IPS-18a (cell line): ENCODE measurements around the gene OTOL1.

Experiments used
- H3K27ac ChIP-seq: one replicate; pipeline ENCODE4 v1.5.1; 2013; ENCODE audit warnings: low read length
- H3K27me3 ChIP-seq: one replicate; pipeline ENCODE4 v1.6.1; 2013; ENCODE audit warnings: mild to moderate bottlenecking, low read length; ENCODE audit not compliant: control insufficient read depth, insufficient read depth
- H3K36me3 ChIP-seq: one replicate; pipeline ENCODE4 v1.6.1; 2013; ENCODE audit warnings: low read depth, low read length; ENCODE audit not compliant: control insufficient read depth
- H3K4me1 ChIP-seq: one replicate; pipeline ENCODE4 v1.6.1; 2013; ENCODE audit warnings: low read depth, low read length; ENCODE audit not compliant: control insufficient read depth
- H3K4me3 ChIP-seq: one replicate; pipeline ENCODE4 v1.5.1; 2013; ENCODE audit warnings: low read length
- H3K9ac ChIP-seq: one replicate; pipeline ENCODE4 v1.6.1; 2013; ENCODE audit warnings: mild to moderate bottlenecking, low read length, moderate library complexity
- H3K9me3 ChIP-seq: one replicate; pipeline ENCODE4 v1.6.1; 2013; ENCODE audit warnings: low read depth, low read length; ENCODE audit not compliant: control insufficient read depth

Gene OTOL1

DNA sequence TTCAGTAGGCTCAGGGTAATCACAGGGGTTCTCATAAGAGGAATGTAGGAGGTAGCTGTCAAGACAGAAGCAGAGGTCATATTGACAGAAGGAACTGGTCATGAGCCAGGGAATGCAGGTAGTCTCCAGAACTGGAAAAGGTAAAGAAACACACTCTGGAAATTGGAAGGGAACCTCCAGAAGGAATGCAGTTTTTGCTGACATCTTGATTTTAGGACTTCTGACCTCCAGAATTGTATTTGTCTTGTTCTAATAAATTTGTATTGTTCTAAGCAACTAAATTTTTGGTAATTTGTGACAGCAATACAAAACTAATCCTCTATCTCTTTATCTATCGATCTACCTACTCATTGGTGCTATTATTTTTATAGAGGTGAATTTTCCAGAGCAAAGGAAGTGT, 49.2 kb downstream of the OTOL1 start:
- Histone ChIP-seq H3K9me3 (no peaks in the 10 kb centered on the region), H3K4me3 (no peak overlapping the region), H3K4me1 (no peaks in the 10 kb centered on the region), H3K27me3 (no peaks in the 10 kb centered on the region), H3K36me3 (no peaks in the 10 kb centered on the region), H3K27ac (no peak overlapping the region), H3K9ac (no peak overlapping the region)

DNA sequence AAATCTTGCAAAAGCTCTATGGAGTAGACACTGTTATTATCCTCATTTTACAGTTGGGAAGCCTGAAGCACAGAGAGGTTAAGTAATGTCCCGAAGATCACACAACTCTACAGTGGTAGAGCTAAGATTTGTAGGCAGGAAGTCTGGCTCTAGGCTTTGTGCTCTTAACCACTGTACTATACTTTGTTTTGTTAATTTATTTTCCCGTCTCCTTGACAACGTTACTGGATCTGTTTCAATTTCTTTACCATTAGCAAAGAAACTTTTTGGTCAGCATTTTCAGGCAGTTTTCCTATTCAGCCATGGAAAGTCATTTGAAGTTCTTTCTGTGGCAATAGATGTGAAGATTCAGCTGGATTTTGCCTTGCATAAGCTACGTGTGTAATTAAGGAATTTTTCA, 51.7 kb downstream of the OTOL1 start:
- Histone ChIP-seq H3K36me3 (no peaks in the 10 kb centered on the region), H3K9ac (no peak overlapping the region), H3K27me3 (no peaks in the 10 kb centered on the region), H3K4me1 (no peaks in the 10 kb centered on the region), H3K27ac (no peak overlapping the region), H3K9me3 (no peaks in the 10 kb centered on the region), H3K4me3 (no peak overlapping the region)

DNA sequence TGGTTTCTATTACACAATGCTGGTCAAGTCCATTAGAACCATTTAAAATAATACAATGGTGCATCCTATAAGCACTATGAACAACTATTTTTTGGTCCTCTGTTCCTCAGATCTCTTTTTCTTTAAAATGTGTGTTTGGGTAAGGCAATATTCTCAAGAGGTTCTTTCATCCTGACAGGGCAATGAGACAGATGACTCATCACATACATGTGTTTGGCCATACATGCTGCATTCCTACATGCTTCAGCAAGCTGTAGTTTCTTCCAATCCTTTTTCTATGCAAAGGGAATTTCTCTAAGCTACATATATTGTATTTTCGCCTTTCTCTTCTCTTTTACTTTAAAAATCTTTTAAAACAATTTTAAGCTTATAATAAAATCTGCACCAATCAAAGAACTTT, 52.7 kb downstream of the OTOL1 start:
- H3K4me3 ChIP-seq = no peak overlapping the region
- no peaks in the 10 kb centered on the region for H3K27me3 ChIP-seq
- no peaks in the 10 kb centered on the region for H3K36me3 ChIP-seq
- no peaks in the 10 kb centered on the region for H3K9me3 ChIP-seq
- no peaks in the 10 kb centered on the region for H3K4me1 ChIP-seq
- H3K9ac ChIP-seq = no peak overlapping the region
- no peak overlapping the region for H3K27ac ChIP-seq

DNA sequence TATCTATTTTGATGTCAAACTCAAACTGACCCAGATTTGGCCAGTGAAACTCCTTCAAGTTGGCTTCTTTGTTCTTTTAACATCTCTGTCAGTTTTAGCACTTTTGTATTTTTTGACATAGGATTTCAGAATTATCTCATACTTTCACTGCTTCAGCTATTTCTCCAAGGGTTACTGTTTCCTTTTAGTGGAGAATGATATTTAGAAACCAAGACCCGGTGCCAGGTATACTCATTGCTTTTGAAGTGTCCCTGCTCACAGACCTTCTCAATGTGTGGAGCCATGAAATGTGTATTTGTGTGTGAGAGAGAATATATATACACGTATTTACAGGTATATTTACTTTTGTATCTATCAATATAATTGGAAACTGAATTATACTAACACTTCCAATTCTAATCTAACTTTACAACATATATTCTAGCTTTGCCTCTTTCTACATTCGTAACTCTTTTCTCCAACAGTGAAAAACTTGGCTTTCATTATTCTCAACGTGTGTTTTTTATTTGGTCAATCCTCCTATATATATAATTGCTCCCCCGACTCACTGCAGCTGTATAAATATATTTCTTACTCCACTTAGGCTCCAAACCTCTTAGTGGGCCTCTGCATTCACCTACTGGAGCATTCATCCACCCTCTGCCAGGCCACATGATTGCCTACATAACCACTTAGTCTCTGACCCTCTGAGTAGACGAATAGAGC, 54.0 kb downstream of the OTOL1 start:
- no peaks in the 10 kb centered on the region for H3K9me3 ChIP-seq

DNA sequence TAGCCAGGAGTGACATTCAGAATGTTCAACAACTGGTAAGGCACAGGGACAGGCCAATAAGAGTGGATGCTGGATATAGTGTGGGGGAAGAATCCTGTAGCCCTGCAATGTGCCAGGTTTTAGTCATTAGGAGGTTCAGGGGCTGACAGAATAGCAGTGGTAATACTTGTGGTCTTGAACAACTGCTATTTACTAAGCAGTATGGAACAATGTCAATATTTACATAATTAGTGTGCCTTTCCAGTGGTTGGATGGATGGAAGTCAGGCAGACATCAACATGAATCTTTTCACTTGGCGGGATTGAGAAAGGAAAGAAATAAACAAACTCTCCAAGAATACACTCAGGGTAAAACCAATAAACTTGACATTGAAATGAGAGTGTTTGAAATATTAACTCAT, 55.1 kb downstream of the OTOL1 start:
- no peak overlapping the region for H3K4me3 ChIP-seq
- no peaks in the 10 kb centered on the region for H3K4me1 ChIP-seq
- H3K9ac ChIP-seq = no peak overlapping the region

More for the DNA sequence above, 54.0 kb downstream of the OTOL1 start:
- Histone ChIP-seq H3K4me3 (no peak overlapping the region), H3K27ac (no peak overlapping the region), H3K36me3 (no peaks in the 10 kb centered on the region), H3K27me3 (no peaks in the 10 kb centered on the region), H3K4me1 (no peaks in the 10 kb centered on the region), H3K9ac (no peak overlapping the region)

DNA sequence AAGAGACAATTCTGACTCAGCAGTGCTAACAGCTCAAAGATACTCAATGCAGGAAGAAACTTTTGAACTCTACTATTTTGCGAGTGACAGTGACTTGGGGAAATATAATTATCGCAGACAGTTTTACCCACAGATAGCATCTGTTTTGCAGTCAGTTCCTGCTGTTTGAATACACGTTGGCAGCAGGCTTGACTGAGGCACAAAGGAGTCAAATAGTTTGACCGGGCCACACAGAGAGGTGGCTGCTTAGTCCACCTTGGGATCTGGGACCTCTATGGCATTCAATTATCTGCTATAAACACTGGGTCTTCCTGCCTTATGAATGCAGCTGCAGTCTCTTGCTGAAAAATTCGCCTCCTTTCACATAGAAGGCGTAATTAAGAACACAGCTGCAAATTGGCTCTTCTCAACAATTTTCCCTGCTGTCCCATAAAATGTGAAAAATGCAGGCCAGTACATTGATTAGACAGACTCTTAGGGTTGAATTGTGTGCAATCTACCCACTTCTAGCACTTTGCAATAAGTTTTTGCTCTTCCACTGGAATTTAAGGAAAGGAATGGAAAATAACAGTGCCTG, 56.5 kb downstream of the OTOL1 start:
- no peaks in the 10 kb centered on the region for H3K27me3 ChIP-seq
- no peaks in the 10 kb centered on the region for H3K9me3 ChIP-seq
- no peak overlapping the region for H3K4me3 ChIP-seq
- H3K27ac ChIP-seq = no peak overlapping the region
- no peak overlapping the region for H3K9ac ChIP-seq
- H3K36me3 ChIP-seq = no peaks in the 10 kb centered on the region
- H3K4me1 ChIP-seq = no peaks in the 10 kb centered on the region

More for the DNA sequence above, 55.1 kb downstream of the OTOL1 start:
- no peaks in the 10 kb centered on the region for H3K27me3 ChIP-seq
- no peak overlapping the region for H3K27ac ChIP-seq
- no peaks in the 10 kb centered on the region for H3K9me3 ChIP-seq
- H3K36me3 ChIP-seq = no peaks in the 10 kb centered on the region
